HG02981 (cell line): ENCODE data around the gene ARHGAP45.
"Not testable (repeated sequence)": the region's sequence is repeated elsewhere in the genome, so short reads cannot be mapped to it uniquely, and the experiment has no call there.

Experiments used
- ATAC-seq: cut with Tn5 transposase; IDR thresholded peaks from one replicate; pipeline ENCODE4 v1.9.1; 2021; ENCODE audit warnings: mild to moderate bottlenecking, moderate library complexity; ENCODE audit not compliant: unreplicated experiment

The ARHGAP45 gene

DNA sequence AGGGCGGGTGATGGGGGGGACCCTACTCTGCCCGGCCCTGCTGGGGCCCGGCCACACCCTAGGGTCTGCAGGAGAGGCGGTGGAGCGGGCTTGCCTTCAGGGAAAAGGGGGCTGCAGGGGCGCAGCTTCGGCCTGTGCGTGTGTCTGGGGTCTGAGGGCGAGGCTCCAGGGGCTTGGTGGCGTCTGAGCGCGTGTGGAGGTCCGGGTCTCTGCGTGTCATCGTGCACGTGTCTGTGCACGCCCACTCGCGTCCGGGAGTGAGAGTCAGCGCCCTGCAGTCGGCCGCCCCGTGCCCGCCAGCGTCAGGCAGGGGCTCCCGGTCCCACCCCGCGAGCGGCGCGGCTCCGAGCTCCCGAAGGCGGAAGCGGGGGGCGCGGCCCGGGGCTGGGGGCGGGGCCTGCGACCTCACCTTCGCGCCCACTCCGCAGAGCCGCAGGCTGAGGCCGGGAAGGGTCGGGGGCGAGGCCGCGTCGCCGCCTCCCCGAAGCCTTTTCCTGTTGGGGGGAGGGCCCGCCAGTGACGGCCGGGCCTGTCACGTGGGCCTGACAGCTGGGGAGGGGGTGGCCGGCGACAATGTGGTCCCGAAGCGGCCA is at the start of gene ARHGAP45:
Gene ARHGAP45 (plus strand): TSS at position 420 of the 593 bp plus-strand sequence. CDS start 239 bp downstream, outside the sequence.
- no peak for ATAC-seq

GRCh38 chr19:1017906-1018305 is 49.1 kb upstream of the ARHGAP45 start:
- no peak for ATAC-seq

DNA sequence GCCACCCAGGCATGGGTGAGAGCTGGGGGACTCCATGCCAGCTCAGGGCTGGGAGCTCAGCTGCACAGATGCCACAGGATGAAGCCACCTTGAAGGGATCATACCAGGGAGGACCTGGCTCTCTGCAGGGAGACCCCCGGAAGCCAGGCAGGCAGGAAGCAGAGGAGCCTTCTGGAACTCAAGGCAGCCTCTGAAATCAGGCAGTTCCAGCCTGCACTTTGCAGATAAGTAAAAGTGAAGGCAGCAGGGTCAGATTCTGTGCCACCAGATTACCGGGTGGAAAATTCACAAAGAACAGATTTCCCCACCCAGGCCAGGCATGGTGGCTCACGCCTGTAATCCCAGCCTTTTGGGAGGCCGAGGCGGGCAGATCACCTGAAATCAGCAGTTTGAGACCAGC is 48.6 kb upstream of the ARHGAP45 start:
- ATAC-seq, result no peak

GRCh38 chr19:1018932-1019615 is 47.9 kb upstream of the ARHGAP45 start:
- ATAC-seq, result no peak

DNA sequence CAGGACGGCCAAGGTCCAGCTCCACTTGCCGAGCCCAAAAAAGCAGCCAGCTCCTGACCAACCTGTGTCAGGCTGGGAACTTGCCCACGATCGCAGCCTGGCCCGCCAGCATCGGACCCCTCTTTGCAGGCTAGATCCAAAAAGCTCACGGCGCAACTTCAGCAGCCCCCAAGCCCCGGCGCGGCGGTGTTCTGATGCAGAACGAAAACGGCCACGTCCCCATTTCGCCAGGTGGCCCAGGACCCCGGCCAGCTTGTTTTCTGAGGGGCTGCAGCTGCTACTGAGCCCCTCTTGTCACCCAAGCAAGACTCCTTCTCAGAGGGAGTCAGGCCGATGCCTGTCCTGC is 47.4 kb upstream of the ARHGAP45 start:
- no peak for ATAC-seq

GRCh38 chr19:1019980-1020867 is 46.7 kb upstream of the ARHGAP45 start:
- ATAC-seq, result no peak

GRCh38 chr19:1020868-1021425 is 46.0 kb upstream of the ARHGAP45 start, which contains the start of gene TMEM259:
TMEM259 (minus strand) TSS chr19:1021123; CDS start chr19:1020996, 127 bp downstream.
- peak; percentile 82 for ATAC-seq

DNA sequence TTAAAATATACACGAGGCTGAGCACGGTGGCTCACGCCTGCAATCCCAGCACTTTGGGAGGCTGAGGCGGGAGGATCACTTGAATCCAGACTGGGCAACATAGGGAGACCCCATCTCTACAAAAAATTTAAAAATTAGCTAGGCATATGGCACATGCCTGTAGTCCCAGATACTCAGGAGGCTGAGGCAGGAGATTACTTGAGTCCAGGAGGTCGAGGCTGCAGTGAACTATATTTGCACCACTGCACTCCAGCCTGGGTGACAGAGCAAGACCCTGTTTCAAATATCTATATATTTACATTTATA is 43.1 kb upstream of the ARHGAP45 start:
- ATAC-seq, result not testable (repeated sequence)

DNA sequence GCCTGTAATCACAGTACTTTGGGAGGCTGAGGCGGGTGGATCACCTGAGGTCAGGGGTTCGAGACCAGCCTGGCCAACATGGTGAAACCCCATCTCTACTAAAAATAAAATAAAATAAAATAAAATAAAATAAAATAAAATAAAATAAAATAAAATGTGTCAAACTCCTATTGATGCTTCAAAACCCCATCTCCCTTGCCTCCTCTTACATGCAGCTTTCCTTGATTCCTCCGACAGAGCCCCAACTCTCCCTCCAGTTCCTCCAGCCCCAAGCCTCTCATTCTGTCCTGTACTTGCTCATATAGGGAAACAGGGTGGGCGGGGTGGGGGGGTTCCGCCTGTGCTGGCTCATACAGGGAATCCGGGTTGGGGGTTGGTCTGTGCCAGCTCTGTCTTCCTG is 41.9 kb upstream of the ARHGAP45 start:
- not testable (repeated sequence) for ATAC-seq

GRCh38 chr19:1025960-1026782 is 40.8 kb upstream of the ARHGAP45 start, which contains the start of gene CNN2:
CNN2 (plus strand) TSS chr19:1026608; CDS start chr19:1026662, 54 bp downstream.
- peak; percentile 48 for ATAC-seq

- peak; percentile 15 for ATAC-seq
Measured at GRCh38 chr19:1026783-1027649, 40.0 kb upstream of the ARHGAP45 start.

- no peak for ATAC-seq
Measured at GRCh38 chr19:1027650-1028061, 39.3 kb upstream of the ARHGAP45 start.

DNA sequence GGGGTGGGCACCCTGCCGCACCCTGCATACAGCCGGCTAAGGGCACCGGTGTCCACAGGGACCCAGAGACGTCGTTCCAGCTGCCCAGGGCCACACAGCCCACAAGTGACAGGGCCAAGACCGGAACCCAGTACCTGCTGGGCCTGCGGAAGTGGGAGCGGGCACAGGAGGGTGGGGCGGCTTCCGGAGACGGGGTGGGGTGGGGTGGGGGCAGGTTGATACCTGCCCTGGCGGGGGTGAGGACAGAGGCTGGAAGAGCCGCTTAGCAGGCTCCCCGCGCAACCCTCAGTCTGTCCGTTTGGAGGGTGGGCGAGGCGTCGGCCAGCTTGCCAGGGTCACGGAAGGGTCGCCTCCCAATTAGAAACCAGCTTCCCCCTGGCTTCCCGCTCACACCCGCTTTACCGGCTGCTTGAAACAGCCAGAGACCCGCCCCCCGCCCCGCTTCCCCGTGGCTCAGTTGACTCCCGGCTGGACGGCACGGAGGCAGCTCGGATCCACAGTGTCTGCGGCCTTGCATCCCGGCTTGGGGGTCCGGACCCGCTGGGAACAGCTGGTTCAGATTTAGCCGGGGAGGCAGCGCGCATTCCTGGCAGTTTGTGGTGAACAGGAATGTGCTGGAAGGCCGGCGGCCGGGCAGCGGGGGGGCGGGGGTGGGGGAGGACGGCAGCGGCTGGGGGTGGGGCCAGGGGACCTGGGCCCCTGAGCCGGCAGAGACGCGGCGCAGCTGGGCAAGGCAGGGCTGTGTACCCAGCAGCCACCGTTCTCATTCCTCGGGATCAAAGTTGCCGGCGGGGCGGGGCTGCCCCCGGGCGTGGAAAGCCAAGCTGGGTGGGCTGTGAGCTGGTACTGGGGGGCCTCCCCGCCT is 38.7 kb upstream of the ARHGAP45 start:
- no peak for ATAC-seq

- ATAC-seq, result no peak
Measured at GRCh38 chr19:1032264-1032867, 34.6 kb upstream of the ARHGAP45 start.

DNA sequence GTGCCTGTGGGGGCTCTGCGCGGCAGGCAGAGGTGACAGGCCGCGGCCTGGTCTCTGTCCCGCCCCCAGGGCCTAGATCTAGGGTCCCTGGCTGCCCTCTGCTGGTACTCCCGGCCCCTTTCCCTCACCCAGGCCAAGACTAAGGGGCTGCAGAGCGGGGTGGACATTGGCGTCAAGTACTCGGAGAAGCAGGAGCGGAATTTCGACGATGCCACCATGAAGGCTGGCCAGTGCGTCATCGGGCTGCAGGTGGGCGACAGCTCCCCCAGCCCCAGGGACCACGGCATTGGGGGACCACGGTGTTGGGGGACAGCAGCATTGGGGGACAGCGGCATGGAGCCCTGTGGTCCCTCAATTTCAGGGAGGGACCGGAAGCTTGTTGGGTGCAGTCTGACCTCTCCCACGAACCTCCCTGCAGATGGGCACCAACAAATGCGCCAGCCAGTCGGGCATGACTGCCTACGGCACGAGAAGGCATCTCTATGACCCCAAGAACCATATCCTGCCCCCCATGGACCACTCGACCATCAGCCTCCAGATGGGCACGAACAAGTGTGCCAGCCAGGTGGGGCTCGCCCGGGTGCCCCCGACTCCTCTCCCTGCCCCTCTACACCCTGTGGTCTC is 30.9 kb upstream of the ARHGAP45 start:
- ATAC-seq, result no peak

- no peak for ATAC-seq
Measured at GRCh38 chr19:1037621-1038064, 29.3 kb upstream of the ARHGAP45 start.

- ATAC-seq, result no peak
Measured at GRCh38 chr19:1038978-1039645, 27.9 kb upstream of the ARHGAP45 start.
